GM19035 (cell line): ENCODE data around the gene SMARCA5.

Experiments
- ATAC-seq: cut with Tn5 transposase; IDR thresholded peaks from one replicate; pipeline ENCODE4 v1.9.1; 2021; ENCODE audit not compliant: unreplicated experiment

The SMARCA5 gene

DNA sequence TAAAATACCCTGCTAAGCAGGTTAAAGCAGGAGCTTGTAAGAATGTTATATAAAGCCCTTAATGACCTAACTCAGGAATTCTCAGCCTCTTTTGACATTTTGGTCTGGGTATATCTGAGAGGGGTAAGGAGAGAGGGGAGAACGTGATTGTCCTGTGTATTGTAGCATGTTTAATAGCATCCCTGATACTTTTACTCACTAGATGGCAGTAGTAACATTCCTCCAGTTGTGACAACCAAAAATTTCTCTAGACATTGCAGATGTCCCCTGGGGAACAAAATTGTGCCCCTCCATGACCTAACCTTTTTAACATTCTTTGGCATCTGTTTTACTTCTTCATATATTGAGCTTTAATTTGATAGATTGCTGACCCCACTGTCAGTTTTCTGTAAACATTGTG, 17.9 kb downstream of the SMARCA5 start:
- ATAC-seq = no peak

DNA sequence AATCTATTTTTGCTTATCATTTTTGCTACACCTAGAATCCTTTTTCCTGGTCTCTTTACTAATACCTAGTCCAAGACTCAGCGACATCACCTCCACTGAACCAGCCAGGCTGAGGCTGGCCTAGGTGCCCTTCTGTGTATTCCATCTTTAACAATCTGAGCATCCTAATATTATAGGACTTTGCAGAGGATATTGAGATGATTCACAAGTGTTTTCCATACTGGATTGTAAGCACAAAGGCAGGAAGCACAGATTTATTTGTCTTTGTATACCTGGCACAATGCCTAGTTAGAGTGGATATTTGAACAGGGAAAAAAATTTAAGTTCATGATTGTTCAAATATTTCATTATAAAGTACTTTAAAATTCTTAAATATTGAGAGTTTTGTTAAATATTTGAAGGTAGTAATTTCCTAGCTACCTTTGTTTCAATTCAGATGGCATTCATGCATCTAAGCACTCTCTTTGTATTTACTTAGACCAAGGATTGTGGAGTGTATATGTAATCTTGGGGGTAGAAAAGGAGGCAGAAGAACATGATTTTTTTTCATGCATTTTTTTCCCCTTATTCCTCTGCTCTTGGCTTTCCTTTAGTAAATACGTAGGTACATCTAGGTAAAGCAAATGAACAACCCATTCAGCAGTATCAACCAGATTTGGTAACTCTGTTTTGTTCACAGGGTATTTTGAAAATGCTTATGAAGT, 18.4 kb downstream of the SMARCA5 start:
- no peak for ATAC-seq

DNA sequence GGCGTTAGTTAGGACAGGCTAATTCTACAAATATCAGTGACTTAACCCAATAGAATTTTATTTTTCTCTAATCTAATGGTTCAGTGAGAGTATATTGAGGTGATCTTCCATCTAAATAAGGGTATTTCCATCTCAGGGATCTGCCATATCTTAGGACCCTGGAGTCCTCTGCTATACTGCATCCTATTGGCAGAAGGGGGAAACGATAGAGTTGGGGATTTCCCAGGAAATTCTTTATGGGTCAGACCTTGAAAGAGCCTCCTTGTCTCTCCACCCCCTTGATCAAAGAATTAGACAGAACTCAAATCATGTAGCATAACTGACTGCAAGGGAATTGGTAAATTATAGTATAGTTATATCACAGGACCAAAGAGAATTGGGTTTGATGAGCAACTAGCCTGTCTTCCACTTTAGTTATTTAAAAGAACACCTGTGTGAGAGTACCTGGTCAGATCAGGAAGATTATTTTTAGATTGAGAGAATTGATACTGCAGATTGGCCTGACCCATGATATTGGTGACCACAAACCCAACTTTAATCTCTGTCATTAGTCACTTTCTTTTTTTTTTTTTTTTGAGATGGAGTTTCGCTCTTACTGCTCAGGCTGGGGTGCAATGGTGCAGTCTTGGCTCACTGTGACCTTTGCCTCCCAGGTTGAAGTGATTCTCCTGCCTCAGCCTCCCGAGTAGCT, 25.6 kb downstream of the SMARCA5 start:
- peak; percentile 46 for ATAC-seq

DNA sequence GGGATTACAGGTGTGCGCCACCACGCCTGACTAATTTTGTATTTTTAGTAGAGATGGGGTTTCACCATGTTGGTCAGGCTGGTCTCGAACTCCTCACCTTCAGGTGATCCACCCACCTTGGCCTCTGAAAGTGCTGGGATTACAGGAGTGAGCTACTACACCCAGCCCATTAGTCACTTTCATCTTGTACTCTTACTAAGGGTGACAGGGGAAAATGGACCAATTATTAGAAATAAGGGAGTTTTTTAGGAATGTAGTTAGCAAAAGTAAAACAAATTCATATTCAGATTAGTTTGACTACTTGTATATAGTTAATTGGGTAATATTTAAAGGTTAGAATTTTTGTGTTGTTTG, 26.1 kb downstream of the SMARCA5 start:
- ATAC-seq = no peak

DNA sequence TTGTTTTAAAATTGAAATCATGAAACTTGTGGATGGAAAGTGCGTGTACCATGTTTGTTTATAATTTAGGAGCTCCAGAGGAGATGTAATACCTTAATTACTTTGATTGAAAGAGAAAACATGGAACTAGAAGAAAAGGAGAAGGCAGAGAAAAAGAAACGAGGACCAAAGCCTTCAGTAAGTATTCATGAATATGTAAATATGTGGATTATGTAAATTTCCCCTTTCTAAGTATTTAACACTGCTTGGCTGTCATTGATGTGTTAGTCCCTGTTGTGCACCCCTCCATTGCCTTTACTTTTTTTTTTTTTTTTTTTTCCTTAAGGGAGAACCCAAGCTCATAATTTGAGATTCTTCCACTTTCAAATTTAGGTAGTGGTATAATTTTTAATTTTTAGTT, 36.4 kb downstream of the SMARCA5 start:
- no peak for ATAC-seq

DNA sequence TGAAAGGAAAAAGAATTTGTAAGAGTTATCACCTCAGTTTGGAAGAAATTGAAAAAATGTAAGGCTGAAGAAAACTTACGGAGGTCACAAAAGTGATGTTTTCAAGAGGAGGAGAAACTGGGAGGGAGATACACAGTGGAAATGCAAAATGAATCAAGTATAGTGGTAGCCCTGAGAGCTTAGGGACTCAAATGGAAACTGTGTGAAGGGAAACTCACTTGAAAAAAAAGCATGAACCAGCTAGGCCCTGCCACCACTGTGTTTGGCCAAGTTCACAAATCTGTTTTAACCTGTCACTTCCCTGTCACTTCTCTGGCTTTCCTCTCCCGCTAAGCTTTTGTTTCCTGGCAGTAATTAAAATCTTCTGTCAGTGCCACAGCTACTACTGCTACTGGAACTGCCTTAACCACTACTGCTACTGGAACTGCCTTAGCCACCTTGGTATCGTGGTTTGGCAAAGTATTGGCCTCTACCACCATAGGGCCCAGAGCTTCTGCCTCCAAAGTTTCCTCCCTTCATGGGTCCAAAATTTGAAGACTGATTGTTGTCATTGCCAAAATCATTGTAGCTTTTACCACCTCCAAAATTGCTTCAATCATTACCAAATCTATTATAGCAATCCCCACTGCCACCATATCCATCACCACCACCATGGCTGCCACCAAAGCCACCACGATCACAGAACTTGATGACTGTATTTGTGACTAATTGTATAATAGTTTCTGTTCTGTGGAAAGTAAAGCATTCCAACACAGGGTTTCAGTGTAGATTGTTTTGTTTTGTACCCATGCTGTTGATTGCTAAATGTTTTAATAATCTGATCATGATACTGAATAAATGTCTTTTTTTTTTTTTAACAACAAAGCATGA, 41.5 kb downstream of the SMARCA5 start:
- peak; percentile 49 for ATAC-seq

DNA sequence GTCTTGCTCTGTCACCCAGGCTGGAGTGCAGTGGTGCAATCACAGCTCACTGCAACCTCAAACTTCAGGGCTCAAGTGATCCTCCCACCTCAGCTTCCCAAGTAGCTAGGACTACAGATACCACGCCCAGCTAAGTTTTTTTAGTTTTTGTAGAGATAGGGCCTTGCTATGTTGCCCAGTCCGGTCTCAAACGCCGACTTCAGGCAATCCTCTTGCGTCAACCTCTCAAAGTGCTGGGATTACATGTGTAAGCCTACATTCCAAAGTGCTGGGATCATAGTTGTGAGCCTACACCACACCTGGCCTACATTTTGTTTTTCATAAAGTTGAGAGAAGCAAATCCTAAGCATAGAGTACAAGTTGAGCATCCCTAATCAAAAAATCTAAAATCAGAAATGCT, 42.2 kb downstream of the SMARCA5 start:
- ATAC-seq = no peak

DNA sequence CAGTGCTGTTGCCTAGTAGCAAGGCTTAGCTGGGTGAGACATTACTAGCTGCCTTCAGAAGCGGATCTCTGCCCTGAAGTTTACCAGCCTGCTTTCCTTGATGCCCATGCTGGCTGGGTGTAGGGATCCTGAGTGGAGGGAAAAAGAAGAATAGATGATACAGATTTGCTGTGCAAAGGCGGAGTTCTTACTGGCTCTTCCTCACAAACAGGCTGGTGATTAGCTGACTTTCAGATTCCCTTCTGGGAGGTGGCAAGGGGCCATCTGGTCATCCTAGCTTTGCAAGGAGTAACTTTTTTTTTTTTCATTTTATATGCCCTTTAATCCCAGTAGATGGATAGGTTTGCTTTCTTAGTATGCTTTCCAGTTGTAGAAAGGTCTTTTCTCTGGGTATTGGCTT, 44.8 kb downstream of the SMARCA5 start:
- no peak for ATAC-seq

DNA sequence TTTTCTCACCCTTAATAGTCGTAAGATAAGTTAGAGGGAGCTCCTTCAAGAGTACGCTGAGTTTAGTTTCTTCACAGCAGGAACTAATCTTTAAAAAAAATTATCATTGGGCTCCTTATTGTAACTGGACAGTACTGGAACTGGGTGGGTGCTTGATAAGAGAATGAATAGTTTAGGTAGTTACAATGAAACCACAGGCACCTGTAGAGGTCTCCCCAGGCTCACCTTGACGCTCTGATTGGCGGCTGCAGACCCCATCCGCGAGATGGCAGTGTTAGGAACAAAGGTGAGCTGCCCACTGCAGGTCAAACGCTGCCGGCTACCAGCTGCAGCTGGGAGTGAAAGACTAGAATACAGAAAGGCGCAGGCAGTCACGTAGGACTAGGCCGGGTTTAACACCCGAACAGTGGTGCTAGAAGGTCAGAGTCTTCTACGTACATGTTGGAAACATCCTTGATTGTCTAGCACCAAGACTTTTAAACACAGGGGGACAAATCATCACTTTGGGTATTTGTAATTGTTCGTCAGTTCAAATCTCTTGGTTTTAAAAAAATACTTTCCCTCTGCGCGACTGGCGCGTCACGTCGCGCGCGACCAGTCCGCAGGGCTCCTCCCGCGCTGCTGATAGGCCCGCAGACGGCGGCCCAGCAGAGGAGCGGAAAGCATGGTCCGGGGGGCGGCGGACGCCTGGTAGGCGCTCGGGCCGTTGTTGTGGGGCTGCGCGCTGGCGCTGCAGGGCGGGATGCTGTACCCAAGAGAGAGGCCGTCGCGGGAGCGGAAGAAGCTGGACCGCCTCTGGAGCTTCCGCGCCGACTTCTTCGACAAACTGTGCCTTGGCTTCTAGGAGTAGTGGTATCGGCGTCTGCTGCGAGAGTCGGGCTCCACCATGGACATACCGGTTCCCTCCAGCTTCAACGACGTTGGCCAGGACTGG, 45.6 kb downstream of the SMARCA5 start:
- ATAC-seq = peak; percentile 83

DNA sequence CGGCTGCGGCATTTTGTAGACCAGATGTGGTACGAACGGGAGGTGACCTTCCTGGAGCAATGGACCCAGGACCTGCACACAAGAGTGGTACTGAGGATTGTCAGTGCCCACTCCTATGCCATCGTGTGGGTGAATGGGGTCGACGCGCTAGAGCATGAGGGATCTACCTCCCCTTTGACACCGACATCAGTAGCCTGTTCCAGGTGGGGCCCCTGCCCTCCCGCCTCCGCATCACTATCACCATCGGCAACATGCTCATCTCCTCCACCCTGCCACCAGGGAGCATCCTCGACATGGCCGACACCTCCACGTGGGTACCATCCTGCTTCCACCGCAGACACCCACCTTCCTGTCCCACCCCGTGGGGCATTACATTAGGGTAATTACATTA, 46.2 kb downstream of the SMARCA5 start:
- peak; percentile 22 for ATAC-seq

DNA sequence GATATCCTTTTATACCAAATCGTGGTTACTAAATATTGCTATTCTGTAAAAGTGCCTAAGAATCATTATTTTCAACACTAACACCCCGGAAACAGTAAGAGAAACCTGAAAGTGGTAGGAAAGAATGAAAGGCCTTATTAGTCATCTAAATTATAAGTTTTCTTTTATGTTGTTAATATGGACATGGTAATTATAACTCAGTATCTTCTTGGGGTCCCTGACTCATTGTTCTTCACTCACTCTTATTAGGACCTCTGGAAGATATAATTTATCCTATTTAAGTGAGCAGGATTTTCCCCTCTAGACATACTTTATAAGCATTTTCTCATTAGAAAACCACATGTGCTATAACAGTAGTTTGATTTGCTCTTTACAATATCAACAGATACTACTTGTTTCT, 51.0 kb downstream of the SMARCA5 start:
- no peak for ATAC-seq

DNA sequence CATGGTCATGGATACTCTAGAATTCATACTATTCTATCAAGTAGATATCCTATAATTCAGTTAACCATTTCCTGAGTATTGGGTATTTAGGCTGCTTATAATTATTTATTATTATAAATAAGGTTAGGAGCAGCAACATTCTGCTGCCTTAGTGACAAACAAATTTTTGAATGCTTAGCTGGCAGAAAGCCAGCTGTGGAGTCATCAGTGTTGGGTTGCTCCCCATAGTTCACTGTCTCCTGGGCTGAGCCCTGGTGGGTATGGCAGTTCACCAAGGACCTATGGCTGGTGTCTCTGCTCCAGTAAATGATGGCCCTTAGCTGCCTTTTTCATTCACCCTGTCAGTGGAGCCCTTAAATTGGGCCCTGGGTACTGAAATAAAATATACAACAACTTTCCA, 61.8 kb downstream of the SMARCA5 start:
- ATAC-seq = no peak

DNA sequence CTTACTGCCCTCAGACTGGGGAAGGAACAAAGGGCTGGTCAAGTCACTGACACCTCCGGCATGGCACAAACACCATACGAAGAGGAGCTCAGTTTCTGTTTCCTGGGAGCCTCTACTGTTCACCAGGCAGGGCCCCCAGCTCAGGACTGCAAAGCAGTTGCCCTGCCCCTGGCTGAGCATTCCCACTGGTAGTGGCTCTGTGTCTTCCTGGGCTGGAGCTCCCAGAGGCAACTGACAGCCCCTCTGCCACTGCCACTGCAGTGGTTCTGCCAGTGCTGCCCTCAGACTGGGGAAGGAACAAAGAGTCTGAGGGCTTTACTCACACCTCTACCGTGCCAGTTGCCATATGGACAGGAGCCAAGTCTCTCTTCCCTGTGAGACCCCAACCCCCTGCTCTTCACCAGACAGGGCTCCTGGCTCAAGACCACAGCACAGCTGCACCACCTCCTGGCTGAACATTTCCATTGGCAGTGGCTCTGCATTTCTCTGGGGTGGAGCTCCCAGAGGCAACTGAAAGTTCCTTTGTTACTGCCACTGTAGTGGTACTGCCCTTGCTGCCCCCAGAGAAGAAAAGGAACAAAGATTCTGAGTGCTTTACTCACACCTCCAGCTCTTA, 67.9 kb downstream of the SMARCA5 start:
- no peak for ATAC-seq

DNA sequence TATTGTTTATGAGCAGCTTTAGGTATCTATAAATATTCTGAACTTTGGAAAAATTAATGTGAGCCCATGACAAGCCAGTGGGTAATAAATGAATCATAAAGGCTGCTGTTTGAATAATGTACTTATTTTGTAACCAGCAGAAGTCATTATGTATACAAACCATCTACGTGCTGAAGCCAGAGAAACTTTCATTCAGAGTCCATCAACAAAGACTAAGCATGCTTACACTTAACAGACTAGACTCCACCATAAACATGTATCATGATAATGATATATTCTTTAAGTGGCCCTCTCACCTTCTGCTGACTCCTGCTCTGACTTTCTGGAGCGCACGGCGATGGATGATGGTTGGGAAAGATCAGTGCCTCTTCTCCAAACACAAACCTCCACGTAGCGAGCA, 72.0 kb downstream of the SMARCA5 start:
- no peak for ATAC-seq

DNA sequence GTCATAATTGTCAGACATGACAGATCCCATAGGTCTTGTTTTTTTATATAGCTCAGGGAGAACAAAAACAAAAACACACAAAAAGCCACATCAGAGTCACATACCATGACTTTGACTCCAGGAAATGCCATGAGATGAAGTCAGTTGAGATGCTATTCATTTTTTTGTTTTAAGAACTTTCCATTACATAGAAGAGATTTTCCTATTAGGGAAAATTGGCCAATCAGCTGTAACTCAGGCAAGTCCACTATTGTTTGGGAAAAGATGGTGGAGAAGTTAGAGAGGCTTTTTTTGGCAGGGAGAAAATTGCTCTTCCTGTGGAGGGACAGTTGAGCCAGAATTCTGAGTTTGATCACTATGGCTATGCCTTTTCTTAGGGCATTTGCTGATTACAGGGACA, 72.6 kb downstream of the SMARCA5 start:
- ATAC-seq = no peak

DNA sequence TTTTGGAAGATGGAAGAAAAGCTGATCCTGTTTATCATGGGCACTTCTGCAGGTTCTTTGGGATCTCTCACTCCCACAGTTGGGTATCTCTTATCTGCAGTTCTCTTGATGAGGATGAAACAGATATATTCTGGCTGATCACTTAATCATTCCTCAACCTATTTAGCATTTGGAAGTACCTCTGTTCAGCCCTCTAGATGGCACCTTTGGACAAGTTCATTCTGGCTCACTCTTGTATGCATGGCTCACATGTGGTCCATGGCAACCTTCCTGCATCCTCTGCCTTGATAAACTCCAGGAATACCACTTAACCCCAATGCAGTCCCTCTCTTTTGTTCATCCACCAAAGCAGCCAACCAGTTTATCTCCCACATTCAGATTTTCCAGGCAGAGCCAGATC, 74.2 kb downstream of the SMARCA5 start:
- ATAC-seq = no peak

DNA sequence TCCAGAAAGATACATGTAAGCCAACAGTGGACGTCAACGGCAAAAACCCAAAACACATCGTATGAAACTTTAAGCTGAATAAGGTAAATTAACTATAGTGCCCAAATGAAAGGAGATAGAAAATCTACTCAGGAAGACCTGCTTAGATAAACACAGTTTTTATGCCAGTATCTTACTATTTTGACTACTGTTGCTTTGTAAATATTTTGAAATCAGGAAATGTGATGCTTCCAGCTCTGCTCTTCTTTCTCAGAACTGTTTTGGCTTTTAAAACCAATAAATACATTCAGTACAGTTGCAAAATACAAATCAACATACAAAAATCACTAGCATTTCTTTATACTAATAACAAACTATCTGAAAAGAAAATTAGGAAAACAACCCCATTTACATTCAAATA, 83.8 kb downstream of the SMARCA5 start:
- no peak for ATAC-seq

DNA sequence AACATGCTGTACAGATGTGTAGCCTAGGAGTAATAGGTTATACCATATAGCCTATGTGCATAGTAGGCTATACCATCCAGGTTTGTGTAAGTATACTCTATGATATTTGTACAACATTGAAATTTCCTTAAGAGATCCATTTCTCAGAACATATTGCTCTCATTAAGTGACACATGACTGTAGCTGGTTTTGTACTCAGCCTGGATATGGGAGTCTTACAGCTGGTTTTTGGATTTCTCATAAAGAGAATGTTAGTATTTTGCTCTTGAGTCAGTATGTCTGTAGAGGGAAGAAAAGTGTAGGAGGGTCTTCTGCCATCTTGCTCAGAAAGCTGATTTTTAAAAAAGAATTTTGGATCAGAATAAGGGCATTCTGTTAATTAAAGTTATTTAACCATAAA, 85.3 kb downstream of the SMARCA5 start:
- no peak for ATAC-seq

DNA sequence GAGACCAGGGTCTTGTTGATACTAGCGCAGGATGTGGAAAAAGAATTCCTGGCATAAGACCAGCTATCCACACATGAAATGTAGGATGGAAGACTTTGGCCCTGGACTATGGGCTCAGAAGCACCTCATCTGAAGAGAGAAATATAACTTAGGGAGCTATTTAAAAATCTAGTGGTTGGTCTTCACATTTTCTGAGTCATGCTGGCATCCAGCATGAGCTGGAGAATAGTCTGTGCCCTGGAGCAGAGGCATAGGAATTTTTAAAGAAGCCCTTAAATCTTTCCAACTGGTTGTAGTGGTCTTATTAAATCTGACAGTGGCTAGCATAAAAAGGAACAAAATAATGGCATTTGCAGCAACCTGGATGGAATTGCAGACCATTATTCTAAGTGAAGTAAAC, 86.3 kb downstream of the SMARCA5 start:
- no peak for ATAC-seq

DNA sequence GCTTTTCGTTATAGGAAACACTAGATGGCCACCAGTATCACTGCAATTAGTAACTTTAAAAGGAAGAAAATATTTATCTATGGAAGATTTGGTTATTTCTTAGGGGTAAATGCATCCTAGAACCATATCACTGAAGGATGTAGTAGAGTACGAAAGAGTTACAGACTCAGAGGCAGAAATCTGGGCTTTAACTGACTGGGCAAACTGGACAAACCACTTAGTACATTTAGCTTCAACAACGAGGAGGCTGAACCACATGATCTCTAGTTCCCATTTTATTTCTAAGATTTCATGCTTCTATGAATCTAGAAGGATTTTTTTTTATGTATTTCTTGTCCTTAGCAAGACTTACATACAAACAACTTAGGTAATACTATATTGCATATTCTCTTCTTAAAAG, 93.0 kb downstream of the SMARCA5 start:
- ATAC-seq = no peak
